T-cell (primary cell): ENCODE results near the gene SEC61A1. TPM values are rescaled to one million over a fixed set of nuclear protein-coding genes. Genes with fewer than 3 reads are reported as not detected.

ENCODE experiments used
- ATAC-seq, 4 experiments: fragments of 200-7000 bp in 3 of 4; fragments of 150-1000 bp in 1 of 4; cut with Tn5 transposase; replicated peaks in 1 of 4; 1 replicate in 3 of 4; 2 replicates in 1 of 4; pipeline ENCODE4 v1.10.0; 2021; ENCODE audit warnings: moderate library complexity in 3 of 4, mild to moderate bottlenecking in 2 of 4, moderate number of reproducible peaks in 1 of 4
- CTCF ChIA-PET, 2 donors: fragments of 300-600 bp; sonication (Branson Sonifier 250); formaldehyde crosslinking; loops; one replicate each; lab custom pipeline; 2022; ENCODE audit warnings: antibody characterized with exemption in 2 of 2; lab: Charles Lee
- POLR2A ChIA-PET, 2 donors: fragments of 300-600 bp; sonication (Branson Sonifier 250); formaldehyde crosslinking; loops; one replicate each; lab custom pipeline; 2022; ENCODE audit warnings: antibody characterized with exemption in 2 of 2; lab: Charles Lee
- DNase-seq, 35 experiments: peaks; one replicate each; pipeline versions ENCODE4 v3.0.0 to v3.0.0-alpha.2; 2013 to 2023
- H3K27ac ChIP-seq: one replicate; pipeline ENCODE4 v1.5.1; 2013; ENCODE audit warnings: low read length
- H3K27me3 ChIP-seq, 2 experiments: replicated peaks in 1 of 2; 1 replicate in 1 of 2; 2 replicates in 1 of 2; pipeline versions ENCODE4 v1.6.1 to v1.7.0; 2013; ENCODE audit warnings: low read length in 1 of 2, mixed read lengths in 1 of 2; ENCODE audit not compliant: control insufficient read depth in 2 of 2, insufficient read depth in 2 of 2; ENCODE audit errors: extremely low read depth in 1 of 2
- H3K36me3 ChIP-seq, 2 donors: 1 replicate in 1 of 2; 2 replicates in 1 of 2; pipeline versions ENCODE4 v1.6.1 to v1.7.0; 2013; ENCODE audit warnings: low read length in 1 of 2; ENCODE audit not compliant: control insufficient read depth in 2 of 2, insufficient read depth in 1 of 2; ENCODE audit errors: extremely low read depth in 1 of 2
- H3K4me1 ChIP-seq, 2 experiments: 1 replicate in 1 of 2; 2 replicates in 1 of 2; pipeline versions ENCODE4 v1.6.1 to v1.7.0; 2013; ENCODE audit warnings: low read length in 2 of 2, mixed read lengths in 1 of 2; ENCODE audit not compliant: insufficient read depth in 2 of 2, control insufficient read depth in 1 of 2; ENCODE audit errors: extremely low read depth in 1 of 2
- H3K4me3 ChIP-seq, 2 donors: 1 replicate in 1 of 2; 2 replicates in 1 of 2; pipeline versions ENCODE4 v1.5.1 to v1.7.0; 2013; ENCODE audit warnings: mild to moderate bottlenecking in 2 of 2, low read length in 1 of 2, moderate library complexity in 1 of 2; ENCODE audit not compliant: control insufficient read depth in 1 of 2; ENCODE audit errors: extremely low read depth in 1 of 2
- H3K9me3 ChIP-seq: 2 replicates; pipeline ENCODE4 v1.7.0; 2013
- H3K27ac Mint-ChIP-seq, 2 donors: one replicate each; pipeline ENCODE4 v1.8.0; 2020 to 2021; ENCODE audit warnings: mild to moderate bottlenecking in 2 of 2, mixed read lengths in 2 of 2
- H3K27me3 Mint-ChIP-seq, 2 donors: one replicate each; pipeline ENCODE4 v1.8.0; 2021 to 2022; ENCODE audit warnings: mixed read lengths in 2 of 2
- H3K36me3 Mint-ChIP-seq: one replicate; pipeline ENCODE4 v1.8.0; 2021; ENCODE audit warnings: mixed read lengths
- H3K4me1 Mint-ChIP-seq, 3 donors: one replicate each; pipeline ENCODE4 v1.8.0; 2020 to 2022; ENCODE audit warnings: mixed read lengths in 3 of 3, mild to moderate bottlenecking in 1 of 3
- H3K4me3 Mint-ChIP-seq, 3 donors: one replicate each; pipeline ENCODE4 v1.8.0; 2020 to 2022; ENCODE audit warnings: mild to moderate bottlenecking in 3 of 3, mixed read lengths in 3 of 3, moderate library complexity in 3 of 3
- H3K9me3 Mint-ChIP-seq, 3 donors: one replicate each; pipeline ENCODE4 v1.8.0; 2020 to 2022; ENCODE audit warnings: mixed read lengths in 3 of 3
- WGBS: methylation state at CpG from one replicate; pipeline ENCODE4 v1.1.5; 2013; ENCODE audit warnings: missing lambda C conversion rate; ENCODE audit not compliant: insufficient coverage; 5-methylcytosine and 5-hydroxymethylcytosine counted together
- total RNA-seq, 35 experiments: library from RNA in 6 of 35; stranded (reverse) in 6 of 35; fragments of 120-200 nt in 1 of 35; gene quantifications; one replicate each; pipeline versions ENCODE4 v1.2.1 to v1.2.4 and lab custom pipeline; 2013 to 2026

Gene SEC61A1
- total RNA-seq, 5 donors from 2014 or later (not counting 1 experiment from before 2014, with no cell fraction given), result 120 to 156 (median 135) TPM

DNA sequence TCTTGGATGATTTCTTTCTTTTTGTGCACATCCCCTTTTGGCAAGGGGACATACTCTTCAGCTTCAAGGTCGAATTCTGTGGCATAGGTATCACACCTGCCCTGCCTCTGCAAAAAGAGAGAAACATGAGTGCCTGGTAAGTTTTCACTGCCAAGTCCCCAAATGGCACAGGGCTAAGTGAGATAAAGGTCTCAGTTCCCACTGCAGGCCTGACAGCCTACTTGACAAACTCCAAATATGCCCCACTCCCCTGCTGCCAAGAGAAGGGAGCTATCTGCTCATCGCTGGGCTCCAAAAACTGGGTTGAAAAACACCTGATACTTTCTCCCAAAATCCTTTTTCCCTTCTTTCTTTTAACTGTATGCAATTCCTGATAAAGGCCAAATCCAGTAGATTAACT, 48.4 kb downstream of the SEC61A1 start:
- Mint-ChIP-seq H3K27ac (no peak overlapping the region), H3K36me3 (peaks cover 73% of the 10 kb centered on the region), H3K9me3 (no peaks in the 10 kb centered on the region), H3K27me3 (no peaks in the 10 kb centered on the region), H3K4me3 (no peak overlapping the region), H3K4me1 (no peaks in the 10 kb centered on the region)
- no peak for DNase-seq
- Histone ChIP-seq H3K27me3 (no peaks in the 10 kb centered on the region), H3K36me3 (peaks cover 15 to 84% of the 10 kb centered on the region in 2 donors), H3K9me3 (no peaks in the 10 kb centered on the region), H3K4me1 (no peaks in the 10 kb centered on the region), H3K4me3 (no peak overlapping the region), H3K27ac (no peak overlapping the region)
- ATAC-seq, result no peak
- ChIA-PET POLR2A (no interaction called here), CTCF (interaction anchor here in 1 of 2 donors (0.6 to 0.9 kb wide), 2 partner anchors 26 to 324 kb away, joined by 3 to 6 read pairs; no protein-coding TSS in a partner anchor)
- 100% methylated on average over 1 of the region's 2 CpGs for WGBS

DNA sequence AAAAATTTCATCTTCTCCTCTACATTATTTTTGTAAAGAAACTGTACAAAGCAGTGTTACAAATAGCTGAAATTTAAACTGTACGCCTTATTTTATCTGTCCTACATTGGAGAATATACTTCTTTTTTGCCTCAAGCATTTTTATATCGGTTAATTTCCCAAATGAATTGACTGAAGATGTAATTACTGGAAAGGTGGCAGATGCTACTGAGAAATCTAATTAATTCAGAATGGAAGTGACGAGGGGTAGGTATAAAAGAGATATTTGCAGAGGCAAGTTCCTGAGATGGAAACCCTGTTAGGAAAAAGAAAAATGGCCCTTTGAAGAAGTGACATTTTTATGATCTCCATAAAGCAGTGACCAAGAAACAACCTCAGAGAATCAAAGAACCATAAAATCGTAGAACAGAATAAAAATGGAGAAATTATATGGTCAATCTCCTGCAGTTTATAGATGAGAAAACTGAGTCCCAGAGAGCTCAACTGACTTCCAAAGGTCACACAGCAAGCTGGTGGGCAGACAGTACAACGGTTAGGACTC, 51.0 kb downstream of the SEC61A1 start:
- Mint-ChIP-seq H3K27me3 (no peaks in the 10 kb centered on the region), H3K4me3 (no peak overlapping the region), H3K9me3 (no peaks in the 10 kb centered on the region), H3K4me1 (no peaks in the 10 kb centered on the region), H3K27ac (no peak overlapping the region), H3K36me3 (peaks cover 65% of the 10 kb centered on the region)
- Histone ChIP-seq H3K27ac (no peak overlapping the region), H3K9me3 (no peaks in the 10 kb centered on the region), H3K36me3 (peaks cover 11 to 80% of the 10 kb centered on the region in 2 donors), H3K27me3 (no peaks in the 10 kb centered on the region), H3K4me1 (no peaks in the 10 kb centered on the region), H3K4me3 (no peak overlapping the region)
- DNase-seq (no peak), ATAC-seq (no peak)
- POLR2A ChIA-PET, result no interaction called here
- 100% methylated on average over 1 of the region's 5 CpGs for WGBS
- CTCF ChIA-PET, result interaction anchor here in 1 of 2 donors (1.3 kb wide), 1 partner anchor 8 kb away, joined by 3 read pairs; no protein-coding TSS in a partner anchor

DNA sequence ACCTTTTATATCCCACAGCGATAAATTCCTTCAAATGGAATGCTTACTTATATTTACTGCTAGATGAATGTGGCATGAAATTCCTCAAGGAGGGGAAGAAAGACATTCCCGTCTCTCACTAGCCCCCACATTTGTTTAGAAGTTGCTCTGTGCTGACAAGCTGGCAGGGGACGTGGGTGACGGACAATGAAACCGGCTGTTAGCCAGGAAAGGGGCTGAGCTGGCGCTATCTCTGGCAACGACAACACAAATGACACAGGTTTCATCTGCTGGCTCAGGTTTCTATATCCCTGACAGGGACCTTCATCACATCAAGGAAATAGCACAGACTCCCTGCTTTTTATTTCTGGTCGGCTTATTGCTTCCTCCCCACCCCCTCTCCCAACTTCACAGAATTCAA, 55.6 kb downstream of the SEC61A1 start:
- Mint-ChIP-seq H3K9me3 (no peaks in the 10 kb centered on the region), H3K36me3 (peaks cover 53% of the 10 kb centered on the region), H3K4me1 (peaks cover 16 to 18% (median 18%) of the 10 kb centered on the region in 3 donors), H3K4me3 (no peak overlapping the region), H3K27ac (no peak overlapping the region), H3K27me3 (no peaks in the 10 kb centered on the region)
- POLR2A ChIA-PET, result no interaction called here
- Histone ChIP-seq H3K9me3 (no peaks in the 10 kb centered on the region), H3K27me3 (no peaks in the 10 kb centered on the region), H3K4me1 (peaks cover under 1 to 15% of the 10 kb centered on the region in 2 experiments), H3K4me3 (no peak overlapping the region), H3K36me3 (peaks cover 3 to 56% of the 10 kb centered on the region in 2 donors), H3K27ac (no peak overlapping the region)
- DNase-seq, result no peak
- no peak for ATAC-seq
- WGBS, result 97% methylated on average over 5 of the region's 8 CpGs
- CTCF ChIA-PET, result no interaction called here

DNA sequence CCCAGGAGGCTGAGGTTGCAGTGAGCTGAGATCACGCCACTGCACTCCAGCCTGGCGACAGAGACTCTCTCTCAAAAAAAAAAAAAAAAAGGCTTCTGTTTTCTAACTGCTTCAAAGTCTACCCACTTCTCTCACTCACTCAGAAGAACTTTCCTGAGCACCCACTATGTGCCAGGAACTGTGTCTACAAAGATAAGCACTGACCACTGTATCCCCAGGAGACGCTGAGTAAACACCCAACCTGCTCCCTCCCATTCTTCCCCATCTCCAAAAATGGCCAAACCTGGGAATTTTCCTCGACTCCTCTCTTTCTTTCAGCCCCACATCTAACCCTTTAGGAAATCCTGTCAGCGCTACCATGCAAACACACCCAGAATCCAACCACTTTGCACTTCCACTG, 58.9 kb downstream of the SEC61A1 start:
- no peak overlapping the region for H3K4me3 Mint-ChIP-seq
- no peaks in the 10 kb centered on the region for H3K9me3 ChIP-seq
- H3K36me3 Mint-ChIP-seq, result peaks cover 55% of the 10 kb centered on the region
- DNase-seq (no peak), ATAC-seq (no peak)
- no peaks in the 10 kb centered on the region for H3K27me3 Mint-ChIP-seq
- CTCF ChIA-PET, result no interaction called here
- POLR2A ChIA-PET, result no interaction called here
- no peaks in the 10 kb centered on the region for H3K27me3 ChIP-seq
- peak overlapping the region; percentile 76 for H3K27ac ChIP-seq
- H3K4me1 ChIP-seq, result peaks cover 3 to 33% of the 10 kb centered on the region in 2 experiments
- peak overlapping the region; percentile 93 for H3K27ac Mint-ChIP-seq
- no peaks in the 10 kb centered on the region for H3K9me3 Mint-ChIP-seq
- peaks cover 36 to 44% (median 43%) of the 10 kb centered on the region in 3 donors for H3K4me1 Mint-ChIP-seq
- peaks cover 0 to 46% of the 10 kb centered on the region in 2 donors for H3K36me3 ChIP-seq
- WGBS, result 98% methylated on average over 5 of the region's 5 CpGs
- no peak overlapping the region for H3K4me3 ChIP-seq

DNA sequence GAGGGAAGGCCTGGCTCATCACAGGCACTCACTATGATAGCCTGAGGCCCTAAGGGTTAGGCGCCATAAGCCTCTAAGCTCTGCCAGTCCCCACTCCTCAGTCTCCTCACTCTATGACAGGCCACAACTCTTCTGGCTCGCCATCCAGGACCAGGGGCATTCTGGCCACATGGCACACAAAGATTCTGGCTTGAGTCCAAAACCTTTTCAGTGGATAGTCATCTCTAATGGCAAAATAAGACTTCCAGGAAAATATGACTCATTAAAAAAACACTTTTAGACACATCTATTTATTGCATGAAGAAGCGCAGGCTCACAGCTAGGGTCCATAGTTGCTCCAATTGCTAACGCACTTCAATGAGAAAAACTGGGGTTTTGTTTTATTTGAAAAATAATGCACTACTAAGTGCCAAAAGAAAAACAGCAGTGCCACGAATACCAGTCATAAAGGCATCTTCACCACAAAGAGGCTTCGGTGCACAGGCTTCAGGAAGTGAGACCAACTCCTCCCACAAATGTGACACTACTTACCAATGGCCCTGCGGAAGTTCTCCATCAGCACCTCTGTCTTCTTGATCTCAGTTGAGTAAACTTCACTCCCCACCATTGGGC, 60.2 kb downstream of the SEC61A1 start:
- H3K9me3 Mint-ChIP-seq, result no peaks in the 10 kb centered on the region
- no peak overlapping the region for H3K4me3 ChIP-seq
- peak in 33 of 35 experiments; percentile 17 to 75 (median 36) for DNase-seq
- peaks cover 0 to 44% of the 10 kb centered on the region in 2 donors for H3K36me3 ChIP-seq
- H3K27ac Mint-ChIP-seq, result peak overlapping the region; percentile 93
- peaks cover 3 to 33% of the 10 kb centered on the region in 2 experiments for H3K4me1 ChIP-seq
- no peaks in the 10 kb centered on the region for H3K27me3 Mint-ChIP-seq
- ChIA-PET CTCF (interaction anchor here in 1 of 2 donors (0.6 to 2.0 kb wide), 5 partner anchors 10 to 520 kb away, joined by 3 to 7 read pairs (median 4); no protein-coding TSS in a partner anchor), POLR2A (interaction anchor here in 1 of 2 donors (0.6 to 1.9 kb wide), 2 partner anchors 11 to 39 kb away, joined by 3 to 6 read pairs; partner anchors contain the start of gene RUVBL1)
- no peaks in the 10 kb centered on the region for H3K9me3 ChIP-seq
- peaks cover 51% of the 10 kb centered on the region for H3K36me3 Mint-ChIP-seq
- H3K27me3 ChIP-seq, result no peaks in the 10 kb centered on the region
- ATAC-seq, result peak; percentile 89 to 98 (median 92)
- peak overlapping the region; percentile 76 for H3K27ac ChIP-seq
- 35% methylated on average over 5 of the region's 7 CpGs for WGBS
- peak overlapping the region; percentile 17 to 49 (median 31) for H3K4me3 Mint-ChIP-seq
- H3K4me1 Mint-ChIP-seq, result peaks cover 42 to 50% (median 46%) of the 10 kb centered on the region in 3 donors
